ENCODE data around the gene ICA1.

DNA sequence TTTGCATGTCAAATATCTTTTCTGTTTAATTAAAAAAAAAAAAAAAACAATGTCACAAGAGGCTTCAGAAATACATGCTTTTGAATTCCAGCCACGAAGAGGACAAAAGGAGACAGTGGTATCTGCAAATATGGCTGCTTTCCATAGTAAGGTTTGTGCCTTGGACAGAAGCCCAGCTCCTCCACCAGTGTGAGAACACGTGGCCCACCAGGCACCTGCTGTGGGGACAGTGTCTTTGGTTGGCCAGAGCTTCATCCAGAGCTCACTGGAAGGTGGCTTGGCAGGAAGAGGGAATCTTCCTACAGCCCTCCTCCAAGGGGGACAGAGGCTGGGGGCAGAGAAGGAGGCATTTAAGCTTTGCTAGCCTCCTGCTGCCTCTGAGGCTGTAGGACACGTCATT, 148.8 kb downstream of the ICA1 start:
- TF ChIP-seq, protein P1, sequence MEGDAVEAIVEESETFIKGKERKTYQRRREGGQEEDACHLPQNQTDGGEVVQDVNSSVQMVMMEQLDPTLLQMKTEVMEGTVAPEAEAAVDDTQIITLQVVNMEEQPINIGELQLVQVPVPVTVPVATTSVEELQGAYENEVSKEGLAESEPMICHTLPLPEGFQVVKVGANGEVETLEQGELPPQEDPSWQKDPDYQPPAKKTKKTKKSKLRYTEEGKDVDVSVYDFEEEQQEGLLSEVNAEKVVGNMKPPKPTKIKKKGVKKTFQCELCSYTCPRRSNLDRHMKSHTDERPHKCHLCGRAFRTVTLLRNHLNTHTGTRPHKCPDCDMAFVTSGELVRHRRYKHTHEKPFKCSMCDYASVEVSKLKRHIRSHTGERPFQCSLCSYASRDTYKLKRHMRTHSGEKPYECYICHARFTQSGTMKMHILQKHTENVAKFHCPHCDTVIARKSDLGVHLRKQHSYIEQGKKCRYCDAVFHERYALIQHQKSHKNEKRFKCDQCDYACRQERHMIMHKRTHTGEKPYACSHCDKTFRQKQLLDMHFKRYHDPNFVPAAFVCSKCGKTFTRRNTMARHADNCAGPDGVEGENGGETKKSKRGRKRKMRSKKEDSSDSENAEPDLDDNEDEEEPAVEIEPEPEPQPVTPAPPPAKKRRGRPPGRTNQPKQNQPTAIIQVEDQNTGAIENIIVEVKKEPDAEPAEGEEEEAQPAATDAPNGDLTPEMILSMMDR (conservative IDR thresholded peaks at IDR 0.05; ENCODE audit: low read depth, low read length), result no peak
- no peak for TF ChIP-seq EZH2 (IDR thresholded peaks at IDR 0.05; ENCODE audit: borderline replicate concordance, low read depth, low read length, poor library complexity, severe bottlenecking)

All from A673 (cell line).